KBM-7 (cell line): Measurements from ENCODE around the gene MYADM.

Source experiments
- DNase-seq: peaks from one replicate; pipeline ENCODE4 v3.0.0-alpha.2; 2015
- in situ Hi-C: fragments of 300-500 bp; cut with MboI; formaldehyde crosslinking; loops from 2 replicates; pipeline ENCODE4 v1.14.3; 2020; ENCODE audit warnings: low sequenced_read_pairs, low pct_unique_long_range_greater_than_20kb, mixed read lengths

MYADM gene

GRCh38 chr19:53882391-53883050 lies 14.8 kb downstream of the MYADM start:
- no peak for DNase-seq
- in situ Hi-C loops = no loop called here

- in situ Hi-C loops = no loop called here
- DNase-seq = no peak
Measured at GRCh38 chr19:53883231-53883661, 15.6 kb downstream of the MYADM start.

GRCh38 chr19:53883741-53884140 lies 16.1 kb downstream of the MYADM start:
- no peak for DNase-seq
- in situ Hi-C loops = no loop called here

- in situ Hi-C loops = no loop called here
- no peak for DNase-seq
Measured at GRCh38 chr19:53884256-53884655, 16.6 kb downstream of the MYADM start.

- in situ Hi-C loops = no loop called here
- DNase-seq = no peak
Measured at GRCh38 chr19:53885036-53885435, 17.4 kb downstream of the MYADM start.

GRCh38 chr19:53892301-53892980 lies 24.8 kb downstream of the MYADM start:
- in situ Hi-C loops = no loop called here
- DNase-seq = no peak

GRCh38 chr19:53892981-53893325 lies 25.3 kb downstream of the MYADM start:
- in situ Hi-C loops = no loop called here
- DNase-seq = no peak

- no peak for DNase-seq
- in situ Hi-C loops = no loop called here
Measured at GRCh38 chr19:53894707-53895106, 27.0 kb downstream of the MYADM start.

- DNase-seq = no peak
- in situ Hi-C loops = no loop called here
Measured at GRCh38 chr19:53896682-53897081, 29.0 kb downstream of the MYADM start.

- in situ Hi-C loops = no loop called here
- DNase-seq = no peak
Measured at GRCh38 chr19:53897459-53897858, 29.8 kb downstream of the MYADM start.

- in situ Hi-C loops = no loop called here
- DNase-seq = no peak
Measured at GRCh38 chr19:53898166-53898565, 30.5 kb downstream of the MYADM start.

- in situ Hi-C loops = no loop called here
- DNase-seq = no peak
Measured at GRCh38 chr19:53898636-53899341, 31.1 kb downstream of the MYADM start.

- no peak for DNase-seq
- in situ Hi-C loops = no loop called here
Measured at GRCh38 chr19:53900191-53900860, 32.6 kb downstream of the MYADM start.

GRCh38 chr19:53903055-53903680 lies 35.5 kb downstream of the MYADM start:
- in situ Hi-C loops = no loop called here
- peak; percentile 56 for DNase-seq

GRCh38 chr19:53904909-53905308 lies 37.2 kb downstream of the MYADM start:
- in situ Hi-C loops = no loop called here

GRCh38 chr19:53905787-53906186 lies 38.1 kb downstream of the MYADM start:
- no peak for DNase-seq
- in situ Hi-C loops = no loop called here

More at GRCh38 chr19:53904909-53905308, 37.2 kb downstream of the MYADM start:
- DNase-seq = no peak

GRCh38 chr19:53906211-53907192 lies 38.8 kb downstream of the MYADM start:
- in situ Hi-C loops = no loop called here
- no peak for DNase-seq

GRCh38 chr19:53907193-53907581 lies 39.5 kb downstream of the MYADM start:
- in situ Hi-C loops = no loop called here
- no peak for DNase-seq
